ENCODE measurements around the gene LUC7L. TPM values are rescaled to one million over a fixed set of nuclear protein-coding genes. Genes with fewer than 3 reads are reported as not detected.

Gene LUC7L
- total RNA-seq, 1 donor from 2014 or later = 79.3 TPM

DNA sequence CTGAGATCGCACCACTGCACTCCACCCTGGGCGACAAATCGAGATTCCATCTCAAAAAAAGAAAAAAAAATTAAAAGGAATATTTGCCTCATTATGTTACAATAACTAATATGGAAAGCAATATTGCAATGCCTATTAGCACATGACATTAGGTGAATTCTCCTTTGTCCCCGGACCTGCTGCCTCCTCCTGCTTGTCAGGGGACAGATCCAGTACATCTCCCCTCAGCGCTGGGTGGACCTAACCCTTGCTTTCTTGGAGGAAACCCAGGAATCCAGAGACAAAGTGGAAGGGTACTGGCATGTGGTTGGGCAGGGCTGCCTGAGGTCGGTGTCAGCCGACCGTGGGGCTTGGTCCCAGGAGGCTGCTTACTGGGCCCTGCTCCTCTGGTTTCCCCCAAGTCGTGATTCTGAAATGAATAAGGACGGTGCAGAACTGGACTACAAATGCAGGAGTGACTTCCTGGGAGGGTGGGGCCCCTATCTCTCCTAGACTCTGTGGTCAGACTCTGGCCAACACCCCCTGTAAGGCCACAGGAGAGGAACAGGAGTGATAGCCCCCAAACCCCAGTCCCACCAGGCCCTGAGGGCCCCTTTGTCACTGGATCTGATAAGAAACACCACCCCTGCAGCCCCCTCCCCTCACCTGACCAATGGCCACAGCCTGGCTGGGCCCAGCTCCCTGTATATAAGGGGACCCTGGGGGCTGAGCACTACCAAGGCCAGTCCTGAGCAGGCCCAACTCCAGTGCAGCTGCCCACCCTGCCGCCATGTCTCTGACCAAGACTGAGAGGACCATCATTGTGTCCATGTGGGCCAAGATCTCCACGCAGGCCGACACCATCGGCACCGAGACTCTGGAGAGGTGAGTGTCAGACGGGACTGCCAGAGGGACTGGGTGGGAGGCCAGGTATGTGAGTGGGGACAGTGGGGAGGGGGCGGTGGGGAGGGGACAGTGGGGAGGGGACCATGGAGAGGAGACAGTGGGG lies 76.8 kb downstream of the LUC7L start, which contains the start of gene HBZ:
HBZ (plus strand) TSS at position 504 of the 988 bp plus-strand sequence; CDS start at position 770, 266 bp downstream.
- peaks cover 9% of the 10 kb centered on the region for H3K4me1 ChIP-seq
- H3K27me3 ChIP-seq = no peaks in the 10 kb centered on the region
- no peak for DNase-seq (ENCODE audit: extremely low spot score in 2 of 2)

DNA sequence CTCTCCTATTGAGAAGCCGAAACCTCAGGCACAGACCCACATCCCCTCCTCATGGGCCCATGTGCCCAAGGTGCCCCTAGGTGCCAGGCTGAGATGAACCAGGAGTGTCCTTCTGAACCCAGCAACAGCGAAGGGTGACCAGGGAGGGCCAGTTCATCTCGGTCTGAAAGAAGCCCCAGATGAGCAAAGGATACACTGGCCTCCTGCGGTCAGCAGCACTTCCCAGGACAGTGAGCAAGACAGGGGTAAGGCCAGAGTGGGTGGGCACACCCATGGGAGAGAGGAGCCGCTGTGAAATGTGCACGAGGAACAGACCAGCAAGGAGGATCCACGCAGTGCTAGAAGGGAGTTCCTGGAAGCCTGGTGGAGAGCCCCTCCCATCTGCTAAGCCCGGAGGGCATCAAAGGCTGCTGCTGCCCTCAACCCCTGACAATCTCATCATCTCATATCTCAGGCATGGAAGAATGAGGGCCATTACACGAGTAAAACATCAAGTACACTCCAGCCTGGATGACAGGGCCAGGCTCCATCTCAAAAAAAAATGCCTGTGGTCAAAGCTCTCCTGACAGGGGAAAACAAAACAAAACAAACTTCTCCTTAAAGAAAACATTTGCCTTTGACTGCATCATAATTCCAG lies 80.1 kb downstream of the LUC7L start:
- intact Hi-C loops (cut with DNase I) = no loop called here
- Histone ChIP-seq H3K36me3 (no peaks in the 10 kb centered on the region), H3K9me3 (no peaks in the 10 kb centered on the region), H3K4me1 (peaks cover under 1% of the 10 kb centered on the region), H3K27ac (no peak overlapping the region), H3K4me3 (no peak overlapping the region), H3K27me3 (no peaks in the 10 kb centered on the region)
- DNase-seq (ENCODE audit: extremely low spot score in 2 of 2) = no peak
- no peak for TF ChIP-seq POLR2AphosphoS5 (IDR thresholded peaks at IDR 0.05; ENCODE audit: insufficient read depth in 1 of 2, low read depth in 1 of 2)
- TF ChIP-seq, protein P1, sequence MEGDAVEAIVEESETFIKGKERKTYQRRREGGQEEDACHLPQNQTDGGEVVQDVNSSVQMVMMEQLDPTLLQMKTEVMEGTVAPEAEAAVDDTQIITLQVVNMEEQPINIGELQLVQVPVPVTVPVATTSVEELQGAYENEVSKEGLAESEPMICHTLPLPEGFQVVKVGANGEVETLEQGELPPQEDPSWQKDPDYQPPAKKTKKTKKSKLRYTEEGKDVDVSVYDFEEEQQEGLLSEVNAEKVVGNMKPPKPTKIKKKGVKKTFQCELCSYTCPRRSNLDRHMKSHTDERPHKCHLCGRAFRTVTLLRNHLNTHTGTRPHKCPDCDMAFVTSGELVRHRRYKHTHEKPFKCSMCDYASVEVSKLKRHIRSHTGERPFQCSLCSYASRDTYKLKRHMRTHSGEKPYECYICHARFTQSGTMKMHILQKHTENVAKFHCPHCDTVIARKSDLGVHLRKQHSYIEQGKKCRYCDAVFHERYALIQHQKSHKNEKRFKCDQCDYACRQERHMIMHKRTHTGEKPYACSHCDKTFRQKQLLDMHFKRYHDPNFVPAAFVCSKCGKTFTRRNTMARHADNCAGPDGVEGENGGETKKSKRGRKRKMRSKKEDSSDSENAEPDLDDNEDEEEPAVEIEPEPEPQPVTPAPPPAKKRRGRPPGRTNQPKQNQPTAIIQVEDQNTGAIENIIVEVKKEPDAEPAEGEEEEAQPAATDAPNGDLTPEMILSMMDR (IDR thresholded peaks at IDR 0.05) = no peak
- no peak for TF ChIP-seq POLR2A (IDR thresholded peaks at IDR 0.05)

More for the DNA sequence above, 76.8 kb downstream of the LUC7L start, which contains the start of gene HBZ:
- Histone ChIP-seq H3K4me3 (no peak within 1 kb of the TSS), H3K27ac (no peak within 1 kb of the TSS), H3K36me3 (no peaks in the 10 kb centered on the region), H3K9me3 (no peaks in the 10 kb centered on the region)
- intact Hi-C loops (cut with DNase I) = no loop called here
- no peak for TF ChIP-seq POLR2A (IDR thresholded peaks at IDR 0.05)
- TF ChIP-seq, protein P1 (IDR thresholded peaks at IDR 0.05) = no peak
- TF ChIP-seq POLR2AphosphoS5 (IDR thresholded peaks at IDR 0.05; ENCODE audit: insufficient read depth in 1 of 2, low read depth in 1 of 2) = no peak

DNA sequence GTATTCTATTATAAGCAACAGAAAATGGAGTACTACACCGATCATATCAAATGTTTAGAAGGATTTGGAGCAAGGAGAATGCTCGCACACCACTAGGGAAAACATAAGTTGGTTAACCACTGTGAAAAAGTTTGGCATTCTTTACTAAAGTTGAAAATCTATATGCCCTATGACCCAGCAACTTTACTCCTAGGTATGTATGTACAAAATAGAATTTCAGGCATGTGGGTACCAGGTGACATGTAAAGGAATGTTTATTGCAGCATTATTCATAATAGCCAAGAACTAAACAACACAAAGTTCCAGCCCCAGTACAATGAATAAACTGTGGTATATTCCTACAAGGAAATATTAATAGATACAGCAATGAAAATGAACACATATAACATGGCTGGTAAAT lies 82.6 kb downstream of the LUC7L start:
- DNase-seq (ENCODE audit: extremely low spot score in 2 of 2) = no peak
- Histone ChIP-seq H3K27ac (no peak overlapping the region), H3K9me3 (no peaks in the 10 kb centered on the region), H3K36me3 (no peaks in the 10 kb centered on the region), H3K4me3 (no peak overlapping the region), H3K27me3 (no peaks in the 10 kb centered on the region), H3K4me1 (no peaks in the 10 kb centered on the region)
- TF ChIP-seq POLR2AphosphoS5 (IDR thresholded peaks at IDR 0.05; ENCODE audit: insufficient read depth in 1 of 2, low read depth in 1 of 2) (no peak), POLR2A (IDR thresholded peaks at IDR 0.05) (no peak)
- TF ChIP-seq, protein P1 (IDR thresholded peaks at IDR 0.05) = no peak
- intact Hi-C loops (cut with DNase I) = no loop called here

DNA sequence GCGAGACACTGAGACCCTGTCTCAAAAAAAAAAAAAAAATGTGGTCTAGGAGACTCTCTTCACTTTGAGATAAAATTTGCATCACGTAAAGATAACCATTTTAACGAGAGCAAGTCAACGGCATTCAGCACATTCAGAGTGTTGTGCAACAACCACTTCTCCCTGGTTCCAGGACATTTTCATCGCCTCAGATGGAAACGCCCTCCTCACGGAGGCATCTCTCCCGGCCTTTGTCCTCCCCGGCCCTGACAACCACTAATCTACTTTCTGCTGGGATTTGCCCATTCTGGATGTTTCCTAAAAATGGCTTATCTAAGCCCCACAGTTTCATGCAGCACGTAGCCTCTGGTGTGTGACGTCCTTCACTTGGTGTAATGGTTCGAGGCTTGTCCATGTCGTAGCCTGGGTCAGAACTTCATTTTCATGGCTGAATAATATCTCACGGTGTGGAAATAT lies 84.4 kb downstream of the LUC7L start:
- no peak for DNase-seq (ENCODE audit: extremely low spot score in 2 of 2)
- no peaks in the 10 kb centered on the region for H3K27me3 ChIP-seq
- TF ChIP-seq POLR2A (IDR thresholded peaks at IDR 0.05) (no peak), POLR2AphosphoS5 (IDR thresholded peaks at IDR 0.05; ENCODE audit: insufficient read depth in 1 of 2, low read depth in 1 of 2) (no peak)
- TF ChIP-seq, protein P1 (IDR thresholded peaks at IDR 0.05) = no peak
- no peaks in the 10 kb centered on the region for H3K36me3 ChIP-seq
- H3K9me3 ChIP-seq = no peaks in the 10 kb centered on the region
- H3K4me1 ChIP-seq = no peaks in the 10 kb centered on the region
- no peak overlapping the region for H3K27ac ChIP-seq
- H3K4me3 ChIP-seq = no peak overlapping the region
- intact Hi-C loops (cut with DNase I) = no loop called here
